HTERT RPE-1 (cell line): ENCODE results near the gene PI4K2A.

ENCODE experiments used
- in situ Hi-C: fragments of 300-500 bp; cut with MboI; formaldehyde crosslinking; loops from 4 replicates; pipeline ENCODE4 v1.14.3; 2020; ENCODE audit warnings: low sequenced_read_pairs

PI4K2A gene

GRCh38 chr10:97704341-97704740, 63.9 kb downstream of the PI4K2A start:
- in situ Hi-C loops, result no loop called here

GRCh38 chr10:97705006-97705670, 64.7 kb downstream of the PI4K2A start:
- in situ Hi-C loops, result no loop called here

DNA sequence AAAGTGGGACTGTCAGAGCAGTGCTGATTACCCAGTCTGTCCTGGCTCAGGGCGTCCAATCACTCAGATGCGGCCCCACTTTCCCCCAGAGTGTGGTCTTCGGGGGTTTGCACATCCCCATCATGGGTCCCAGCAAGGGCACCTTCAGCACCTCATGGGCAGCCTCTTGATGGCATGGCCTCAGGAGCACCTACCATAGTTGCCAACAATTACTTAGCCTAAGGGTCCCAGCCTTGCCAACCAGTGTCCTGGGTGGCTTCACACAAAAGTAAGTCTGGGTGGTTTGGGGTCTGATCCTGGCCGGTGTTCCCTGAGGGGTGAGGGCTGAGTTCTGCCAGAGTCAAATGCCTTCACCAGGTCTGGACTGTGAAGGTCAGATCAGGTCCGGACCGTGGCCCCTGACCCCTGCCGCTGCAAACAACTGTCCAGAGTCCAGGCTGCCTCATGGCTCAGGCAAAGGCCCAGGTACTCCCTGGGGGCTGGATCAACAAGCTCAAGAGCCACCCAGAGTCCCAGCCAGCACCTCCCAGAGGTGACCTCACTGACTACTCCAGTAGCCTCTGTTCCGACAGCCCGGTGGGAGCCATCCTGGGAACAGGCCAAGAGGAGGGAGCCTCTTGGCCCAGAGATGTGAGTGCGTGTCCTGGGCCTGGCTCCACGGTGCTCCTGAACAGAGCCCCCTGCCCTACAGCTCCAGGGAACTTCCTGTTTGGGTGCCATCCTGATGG, 66.8 kb downstream of the PI4K2A start:
- in situ Hi-C loops, result no loop called here

DNA sequence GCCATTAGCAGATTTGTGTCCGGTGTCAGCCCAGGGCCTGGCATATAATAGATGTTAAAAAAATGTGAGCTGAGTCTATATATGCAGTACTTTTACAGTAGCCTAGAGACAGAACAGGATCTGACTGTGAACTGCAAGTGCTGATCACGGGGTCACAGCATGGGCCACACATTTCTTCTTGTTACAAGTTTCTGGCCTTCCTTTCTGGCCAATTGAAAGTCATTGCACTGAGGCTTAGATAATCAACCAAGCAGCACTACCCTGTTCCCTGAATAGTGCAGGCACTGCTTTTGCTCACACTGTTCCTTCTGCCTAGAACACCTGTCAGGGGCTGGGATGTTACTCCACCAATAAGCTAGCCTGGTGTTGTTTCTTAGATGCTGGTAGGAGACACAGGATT, 67.7 kb downstream of the PI4K2A start:
- in situ Hi-C loops, result no loop called here

DNA sequence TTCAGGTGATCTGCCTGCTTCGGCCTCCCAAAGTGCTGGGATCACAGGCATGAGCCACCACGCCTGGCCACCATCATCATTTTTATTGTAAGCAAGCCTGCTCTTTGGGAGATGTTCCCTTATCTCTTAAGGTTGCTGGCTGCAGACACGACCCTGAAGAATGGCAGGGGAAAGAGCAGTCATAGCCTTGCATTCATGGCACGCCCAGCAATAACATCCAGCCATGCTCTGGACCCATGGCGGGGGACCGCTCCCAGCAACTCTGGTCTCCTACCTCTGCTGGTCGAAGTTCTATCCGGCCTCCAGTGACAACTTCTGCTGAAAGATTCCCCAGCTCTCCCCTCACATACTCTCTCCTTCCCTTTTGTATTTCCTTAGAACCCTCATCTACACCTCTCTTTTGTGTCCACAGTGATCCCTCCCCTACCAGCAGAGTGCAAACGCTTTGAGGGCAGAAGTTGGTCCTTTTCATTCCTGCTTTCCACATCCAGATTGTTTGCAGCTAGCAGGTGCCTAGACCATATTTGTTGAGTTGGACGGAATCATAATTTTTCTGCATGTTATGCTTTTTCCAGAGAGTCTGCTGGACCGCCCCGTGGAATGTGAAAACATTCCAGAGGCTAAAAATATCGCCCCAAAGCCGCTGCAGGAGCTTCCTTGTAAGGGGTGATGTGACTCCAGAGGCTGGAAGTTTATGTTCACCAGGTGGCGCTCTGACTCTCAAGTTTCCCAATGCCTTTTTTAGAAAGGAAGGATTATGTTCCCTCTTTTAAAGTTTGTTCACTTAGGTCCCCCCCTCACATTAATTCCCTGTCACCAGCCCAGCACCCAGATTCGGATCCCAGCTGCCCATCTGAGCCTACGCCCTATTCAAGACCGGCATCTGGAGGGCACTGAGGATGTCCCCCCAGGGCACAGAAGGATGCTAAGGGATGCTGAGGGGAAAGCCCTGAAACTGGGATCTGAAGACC, 68.8 kb downstream of the PI4K2A start:
- in situ Hi-C loops, result no loop called here

GRCh38 chr10:97711640-97712572, 71.4 kb downstream of the PI4K2A start:
- in situ Hi-C loops, result no loop called here

- in situ Hi-C loops, result no loop called here
Measured at GRCh38 chr10:97713339-97713825, 72.9 kb downstream of the PI4K2A start, which contains the start of gene MARVELD1. Gene MARVELD1, plus strand, starts transcription at chr10:97713730. Its CDS starts 147 bp downstream, at chr10:97713877.

GRCh38 chr10:97713826-97714400, 73.4 kb downstream of the PI4K2A start:
- in situ Hi-C loops, result no loop called here

GRCh38 chr10:97714401-97715258, 74.2 kb downstream of the PI4K2A start:
- in situ Hi-C loops, result no loop called here

DNA sequence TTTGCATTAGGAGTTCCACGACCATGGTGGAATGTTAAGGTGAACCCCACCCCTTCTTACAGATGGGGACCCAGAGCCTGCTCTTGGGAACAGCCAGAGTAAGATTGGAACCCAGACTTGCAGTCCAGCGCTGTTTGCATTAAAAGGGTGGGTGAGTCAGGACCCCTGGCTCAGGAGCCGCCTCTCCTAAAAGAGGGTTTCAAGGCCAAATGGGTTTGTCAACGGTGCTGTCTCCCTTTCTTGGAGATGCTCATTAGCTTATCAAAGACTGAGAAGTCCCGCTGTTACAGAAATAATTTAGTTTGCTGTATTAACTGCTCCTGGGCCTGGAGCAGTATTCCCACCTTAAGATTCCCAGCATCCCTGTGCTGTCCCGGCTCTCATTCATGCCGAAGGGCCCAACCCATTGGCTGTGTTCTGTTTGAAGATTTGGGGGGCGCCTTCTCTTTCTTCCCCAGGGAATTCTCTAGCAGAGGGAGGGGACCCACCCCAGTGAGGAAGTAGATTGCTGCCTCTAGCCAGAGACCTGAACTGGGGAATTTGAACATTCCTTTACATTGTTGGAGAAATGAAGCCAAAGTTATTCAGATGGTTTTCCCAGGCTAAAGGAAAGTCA, 74.9 kb downstream of the PI4K2A start:
- in situ Hi-C loops, result no loop called here

DNA sequence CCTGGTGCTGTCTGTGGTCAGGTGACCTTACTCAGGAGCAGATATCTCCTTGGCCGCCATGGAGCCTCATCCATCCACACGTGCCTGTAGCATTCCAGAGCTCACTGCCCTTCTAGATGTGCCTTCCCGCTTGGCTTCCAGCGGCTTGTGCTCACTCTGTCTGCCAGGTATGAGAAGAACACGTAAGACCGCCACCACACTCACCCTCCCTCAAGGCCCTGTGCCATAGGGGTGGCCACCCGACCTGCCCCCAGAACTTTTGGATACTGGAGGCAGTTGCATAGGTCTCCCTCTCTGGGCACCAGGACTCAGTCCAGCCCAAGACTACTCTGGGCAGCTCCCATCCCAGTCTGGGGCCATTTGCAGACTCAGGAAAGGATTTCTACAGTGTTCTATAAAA, 77.2 kb downstream of the PI4K2A start:
- in situ Hi-C loops, result no loop called here

DNA sequence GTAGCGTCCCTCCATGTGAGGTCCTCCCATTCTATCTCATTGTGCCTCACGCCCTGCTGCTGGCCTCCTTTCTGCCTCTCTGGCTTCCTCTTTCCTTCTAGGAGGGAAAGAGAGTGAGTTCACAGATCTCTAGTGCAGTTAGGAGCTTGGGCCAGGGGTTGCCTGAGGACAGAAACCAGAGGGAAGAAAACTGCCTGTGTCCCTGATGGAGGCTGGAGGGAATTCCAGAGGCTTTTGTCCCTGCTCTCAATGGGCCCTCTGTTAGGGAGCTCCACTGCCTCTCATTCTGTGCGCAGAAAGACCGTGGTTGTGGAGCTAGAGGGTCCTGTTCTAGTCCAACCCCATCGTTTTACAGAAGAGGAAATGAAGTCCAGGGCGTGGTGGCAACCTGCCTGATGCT, 77.7 kb downstream of the PI4K2A start:
- in situ Hi-C loops, result no loop called here

DNA sequence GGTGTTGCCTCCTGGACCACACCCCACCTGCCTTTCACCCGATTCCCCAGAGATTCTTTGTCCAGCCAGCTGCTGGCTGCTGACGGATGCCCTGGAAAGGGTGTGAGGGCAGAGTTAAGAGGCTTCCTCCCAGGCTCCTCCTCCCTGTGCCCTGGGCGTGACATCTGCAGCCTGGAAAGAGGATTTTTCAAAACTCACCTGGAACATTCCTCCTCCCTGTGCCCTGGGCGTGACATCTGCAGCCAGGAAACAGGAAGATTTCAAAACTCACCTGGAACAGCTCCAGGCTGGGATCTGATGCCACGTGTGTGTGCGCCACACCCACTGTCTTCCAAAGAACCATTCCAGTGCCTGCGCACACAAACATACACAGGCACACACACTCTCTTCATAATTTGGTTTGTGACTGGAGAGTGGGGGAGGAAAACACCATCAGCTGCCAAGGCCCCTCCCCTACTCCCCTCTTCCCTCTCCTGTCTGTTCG, 78.2 kb downstream of the PI4K2A start:
- in situ Hi-C loops, result no loop called here

DNA sequence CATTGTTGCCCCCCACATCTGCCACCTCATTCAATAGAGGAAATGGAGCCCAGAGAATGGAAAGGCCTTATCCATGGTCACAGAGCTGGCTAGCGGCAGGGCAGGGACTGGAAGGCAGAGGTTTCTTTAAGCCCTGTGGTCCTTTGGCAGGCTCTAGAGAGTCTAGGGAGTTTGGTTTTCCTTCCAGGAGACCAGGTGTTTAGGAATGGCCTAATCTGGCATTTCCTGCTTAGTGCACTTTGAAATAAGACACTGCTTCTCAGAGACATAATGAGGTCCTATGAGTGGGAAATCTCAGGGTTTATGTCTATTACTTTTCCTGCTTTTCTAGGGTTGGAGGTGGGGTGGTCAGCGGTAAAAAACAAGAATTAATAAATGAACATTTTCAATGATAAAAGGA, 79.1 kb downstream of the PI4K2A start:
- in situ Hi-C loops, result no loop called here

DNA sequence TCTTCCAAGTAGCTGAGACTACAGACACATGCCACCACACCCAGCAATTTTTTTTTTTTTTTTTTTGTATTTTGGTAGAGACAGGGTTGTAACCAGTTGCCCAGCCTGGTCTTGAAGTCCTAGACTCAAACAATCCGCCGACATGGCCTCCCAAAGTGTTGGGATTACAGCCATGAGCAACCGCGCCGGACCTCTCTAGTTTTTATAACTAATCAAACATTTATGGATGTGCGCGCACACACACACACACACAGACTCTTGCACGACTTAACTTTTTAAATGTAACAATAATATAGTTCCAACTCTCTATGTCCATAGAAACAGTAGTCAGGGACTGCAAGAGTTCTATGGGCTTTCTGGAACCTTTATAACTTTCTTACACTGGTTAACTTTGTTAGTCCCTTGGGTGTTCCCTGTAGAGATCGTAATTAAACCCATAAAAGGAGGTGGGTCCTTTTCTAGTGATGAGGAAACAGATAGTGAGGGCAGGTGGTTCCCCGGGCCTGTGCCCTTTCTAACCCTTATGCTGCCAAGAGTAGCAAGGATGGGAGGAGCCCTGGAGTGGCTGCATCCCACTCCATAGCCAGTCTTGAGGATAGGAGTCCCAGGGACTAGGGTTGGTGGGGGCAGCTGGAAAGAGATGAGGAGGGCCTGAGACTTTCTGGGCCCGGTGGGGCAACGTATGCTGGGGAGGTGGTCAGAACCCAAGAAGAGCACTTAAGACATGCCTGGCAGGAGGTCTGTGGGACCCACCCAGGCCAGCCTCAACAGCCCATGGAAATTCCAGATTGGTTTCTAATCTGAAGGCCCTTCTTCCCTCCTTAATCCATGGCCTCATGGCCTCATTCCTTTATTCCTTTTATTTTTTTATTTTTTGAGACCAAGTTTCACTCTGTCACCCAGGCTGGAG, 81.7 kb downstream of the PI4K2A start:
- in situ Hi-C loops, result no loop called here

DNA sequence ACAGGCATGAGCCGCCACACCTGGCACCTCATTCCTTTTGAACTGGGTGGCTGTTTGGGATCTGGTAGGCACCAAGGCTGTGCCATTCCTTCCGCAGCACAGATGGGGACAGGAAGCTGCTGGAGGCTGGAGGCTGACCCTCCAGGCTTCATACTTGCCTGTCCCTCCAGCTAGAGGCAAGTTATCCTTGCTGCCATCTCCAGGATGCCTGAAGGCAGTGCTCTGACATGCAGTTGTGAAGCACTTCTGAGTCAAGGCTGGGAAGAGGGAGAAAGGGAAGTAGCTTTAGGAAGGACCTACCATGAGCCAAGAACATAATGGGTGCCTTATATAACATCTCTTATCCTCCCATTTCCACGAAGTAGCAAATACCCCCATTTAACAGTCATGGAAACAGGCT, 82.5 kb downstream of the PI4K2A start:
- in situ Hi-C loops, result no loop called here

DNA sequence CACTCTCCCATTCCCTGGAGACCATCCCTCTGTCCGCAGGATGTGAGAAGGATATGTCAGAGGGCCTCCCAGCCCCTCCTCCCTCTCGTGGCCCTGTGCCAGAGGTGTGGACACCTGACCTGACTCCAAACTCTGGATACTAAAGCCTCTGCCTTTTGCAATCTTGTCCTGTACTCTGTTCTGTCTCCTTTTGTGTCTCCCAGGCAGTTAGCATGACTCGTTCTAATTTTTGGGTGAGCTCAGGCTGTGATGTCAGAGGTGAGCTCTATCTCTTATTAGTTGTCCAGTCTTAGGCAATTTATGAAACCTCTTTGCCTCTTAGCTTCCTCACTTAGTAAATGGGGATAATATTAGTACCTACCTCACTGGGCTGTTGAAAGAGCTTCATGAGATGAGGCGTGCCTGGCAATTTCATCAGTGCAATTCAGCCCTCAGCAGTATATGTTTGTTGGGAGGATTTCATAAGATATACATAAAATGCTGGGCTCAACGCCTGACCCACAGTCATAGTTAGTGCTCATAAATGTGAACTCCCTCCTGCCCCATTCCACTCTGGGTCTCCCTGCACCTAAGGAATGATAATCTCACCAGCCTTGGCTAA, 84.0 kb downstream of the PI4K2A start:
- in situ Hi-C loops, result no loop called here
